Measurements from ENCODE around the gene SOHLH2.

SOHLH2 gene

DNA sequence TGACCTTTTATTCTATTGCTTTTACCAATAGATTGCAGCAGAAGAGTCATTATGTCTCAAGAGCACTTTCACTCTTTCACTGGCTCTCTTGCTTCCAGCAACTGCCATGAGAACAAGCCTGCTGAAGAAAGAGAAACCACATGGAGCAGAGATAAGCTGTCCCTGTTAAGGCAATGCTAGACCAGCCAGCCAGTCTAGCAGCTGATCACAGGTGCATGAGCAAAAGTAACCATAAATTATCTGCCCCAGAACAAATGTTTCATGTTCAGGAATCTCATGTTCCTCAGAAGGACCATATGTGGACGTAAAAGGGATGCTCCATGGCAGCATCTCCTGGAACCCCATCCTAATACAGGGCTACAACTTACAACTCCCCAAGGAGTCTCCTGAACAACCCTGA, 62.8 kb downstream of the SOHLH2 start:
- H3K4me3 ChIP-seq (ENCODE audit: low read length) = no peak overlapping the region
- peaks cover 3% of the 10 kb centered on the region; the same call in 1 of the 2 replicates for H3K4me1 ChIP-seq (ENCODE audit: insufficient read depth, low read length)
- no peak overlapping the region for H3K9ac ChIP-seq (ENCODE audit: low read depth, low read length)
- H3K27ac ChIP-seq (ENCODE audit: low read depth, low read length) = no peak overlapping the region
- H3K27me3 ChIP-seq (ENCODE audit: insufficient read depth, low read length) = peaks cover 13% of the 10 kb centered on the region
- 89% methylated on average over 1 of the region's 1 CpG for whole genome bisulfite sequencing
- no peaks in the 10 kb centered on the region for H3K9me3 ChIP-seq (ENCODE audit: insufficient read depth, low read depth, low read length)
- H3K36me3 ChIP-seq (ENCODE audit: insufficient read depth, low read length) = no peaks in the 10 kb centered on the region

DNA sequence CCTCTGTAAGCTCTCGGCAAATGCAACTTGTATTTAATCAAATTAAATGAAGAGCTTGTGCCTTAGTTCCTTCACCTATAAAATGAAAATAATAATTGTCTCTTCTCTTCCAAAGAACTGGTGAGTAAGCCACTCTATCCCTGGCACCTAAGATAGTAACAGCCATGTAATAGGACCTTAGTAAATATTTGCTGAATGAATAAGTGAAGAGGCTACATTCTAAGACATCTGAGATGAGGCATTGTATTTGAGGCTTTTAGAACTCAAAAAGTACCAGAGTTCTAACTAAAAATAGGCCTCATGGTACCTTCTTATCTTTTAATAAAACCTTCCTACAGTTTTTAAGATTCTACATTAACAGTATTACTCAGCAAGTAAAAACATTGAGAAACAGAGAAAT, 65.9 kb downstream of the SOHLH2 start:
- WGBS = 100% methylated on average over 1 of the region's 1 CpG
- H3K27ac ChIP-seq (ENCODE audit: low read depth, low read length) = no peak overlapping the region
- no peaks in the 10 kb centered on the region for H3K27me3 ChIP-seq (ENCODE audit: insufficient read depth, low read length)
- no peak overlapping the region for H3K9ac ChIP-seq (ENCODE audit: low read depth, low read length)
- H3K4me1 ChIP-seq (ENCODE audit: insufficient read depth, low read length) = no peaks in the 10 kb centered on the region
- H3K9me3 ChIP-seq (ENCODE audit: insufficient read depth, low read depth, low read length) = no peaks in the 10 kb centered on the region
- no peaks in the 10 kb centered on the region for H3K36me3 ChIP-seq (ENCODE audit: insufficient read depth, low read length)
- H3K4me3 ChIP-seq (ENCODE audit: low read length) = no peak overlapping the region

DNA sequence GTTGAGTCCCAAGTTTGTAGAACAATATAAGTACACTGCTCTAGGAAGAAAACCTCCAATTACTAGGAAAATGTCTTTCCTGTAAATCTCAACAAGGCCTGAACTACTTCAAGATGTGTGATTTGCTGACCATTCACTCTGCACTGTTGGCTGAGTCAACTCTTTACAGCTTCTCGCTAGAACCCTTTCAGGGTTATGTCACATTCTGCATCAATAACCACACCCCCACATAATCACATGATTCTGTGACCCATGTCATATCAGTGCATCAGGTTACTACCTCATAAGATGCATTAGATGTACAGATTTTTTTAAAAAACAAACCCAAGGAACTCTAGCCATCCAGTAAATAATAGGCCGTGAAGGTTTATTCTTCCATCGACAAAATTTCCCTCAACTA, 67.0 kb downstream of the SOHLH2 start:
- no peaks in the 10 kb centered on the region for H3K36me3 ChIP-seq (ENCODE audit: insufficient read depth, low read length)
- no peaks in the 10 kb centered on the region for H3K27me3 ChIP-seq (ENCODE audit: insufficient read depth, low read length)
- H3K27ac ChIP-seq (ENCODE audit: low read depth, low read length) = no peak overlapping the region
- H3K4me3 ChIP-seq (ENCODE audit: low read length) = no peak overlapping the region
- H3K4me1 ChIP-seq (ENCODE audit: insufficient read depth, low read length) = no peaks in the 10 kb centered on the region; the same call in 1 of the 2 replicates
- H3K9ac ChIP-seq (ENCODE audit: low read depth, low read length) = no peak overlapping the region
- WGBS = 98% methylated on average over 3 of the region's 3 CpGs
- no peaks in the 10 kb centered on the region for H3K9me3 ChIP-seq (ENCODE audit: insufficient read depth, low read depth, low read length)

DNA sequence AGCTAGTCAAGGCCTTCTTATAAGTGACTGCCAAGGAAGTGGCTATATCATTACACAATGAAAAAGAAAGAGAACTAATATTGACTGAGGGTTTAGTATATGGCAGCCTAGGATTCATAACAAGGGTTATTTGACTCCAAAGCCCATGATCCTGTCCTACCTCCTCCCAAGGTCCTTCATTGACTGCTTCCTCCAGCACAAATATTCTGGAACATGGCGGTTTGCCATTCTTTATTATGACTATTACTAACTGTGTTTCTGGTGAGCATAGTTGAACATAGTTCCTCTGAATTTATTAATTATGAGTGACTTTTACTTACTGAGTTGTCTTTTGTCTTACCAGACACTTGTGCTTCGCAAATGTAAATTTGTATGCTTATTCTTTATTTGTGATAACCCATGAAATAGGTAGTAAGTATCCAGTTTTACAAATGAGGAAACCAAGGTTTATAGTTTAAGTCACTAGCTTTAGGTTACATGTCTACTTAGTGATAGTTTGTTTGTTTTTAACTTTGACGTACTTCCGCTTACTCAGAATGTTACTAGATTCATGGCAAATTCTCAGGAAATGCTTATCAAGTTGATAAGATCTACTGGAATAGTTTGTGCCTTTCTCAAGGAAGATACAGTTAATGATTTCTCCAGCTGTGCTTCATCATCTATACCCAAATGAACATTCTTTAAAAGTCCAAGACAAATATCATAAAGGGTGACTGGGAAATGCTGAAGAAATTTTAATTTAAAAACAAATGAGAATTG, 67.7 kb downstream of the SOHLH2 start:
- no peaks in the 10 kb centered on the region; the same call in 1 of the 2 replicates for H3K4me1 ChIP-seq (ENCODE audit: insufficient read depth, low read length)
- no peak overlapping the region for H3K4me3 ChIP-seq (ENCODE audit: low read length)
- no peaks in the 10 kb centered on the region for H3K9me3 ChIP-seq (ENCODE audit: insufficient read depth, low read depth, low read length)
- 96% methylated on average over 4 of the region's 4 CpGs for WGBS
- no peaks in the 10 kb centered on the region for H3K36me3 ChIP-seq (ENCODE audit: insufficient read depth, low read length)
- no peaks in the 10 kb centered on the region for H3K27me3 ChIP-seq (ENCODE audit: insufficient read depth, low read length)
- H3K9ac ChIP-seq (ENCODE audit: low read depth, low read length) = no peak overlapping the region
- H3K27ac ChIP-seq (ENCODE audit: low read depth, low read length) = no peak overlapping the region

DNA sequence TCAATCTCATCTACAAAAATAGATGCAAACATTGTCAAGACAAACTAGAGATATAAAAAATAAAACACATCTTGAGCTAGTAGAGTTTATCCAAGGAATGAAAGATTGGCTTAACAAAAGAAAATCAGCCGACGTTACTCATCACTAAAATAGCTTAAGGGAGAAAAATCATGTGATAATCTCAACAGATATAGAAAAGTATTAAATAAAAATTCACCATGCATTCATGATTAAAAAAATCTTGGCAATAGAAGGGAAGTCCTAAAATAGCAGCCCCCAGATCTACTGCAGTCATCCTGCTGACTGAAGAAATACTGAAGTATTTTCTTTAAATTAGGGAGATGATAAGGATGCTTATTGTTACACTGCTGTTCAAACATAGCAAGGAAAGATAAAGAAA, 70.6 kb downstream of the SOHLH2 start:
- Histone ChIP-seq H3K9me3 (ENCODE audit: insufficient read depth, low read depth, low read length) (no peaks in the 10 kb centered on the region; the same call in 1 of the 2 replicates), H3K9ac (ENCODE audit: low read depth, low read length) (no peak overlapping the region), H3K27me3 (ENCODE audit: insufficient read depth, low read length) (no peaks in the 10 kb centered on the region), H3K4me3 (ENCODE audit: low read length) (no peak overlapping the region), H3K36me3 (ENCODE audit: insufficient read depth, low read length) (no peaks in the 10 kb centered on the region), H3K27ac (ENCODE audit: low read depth, low read length) (no peak overlapping the region), H3K4me1 (ENCODE audit: insufficient read depth, low read length) (no peaks in the 10 kb centered on the region; the same call in 1 of the 2 replicates)
- WGBS = no CpG with 5 or more reads among the region's 2 CpGs

DNA sequence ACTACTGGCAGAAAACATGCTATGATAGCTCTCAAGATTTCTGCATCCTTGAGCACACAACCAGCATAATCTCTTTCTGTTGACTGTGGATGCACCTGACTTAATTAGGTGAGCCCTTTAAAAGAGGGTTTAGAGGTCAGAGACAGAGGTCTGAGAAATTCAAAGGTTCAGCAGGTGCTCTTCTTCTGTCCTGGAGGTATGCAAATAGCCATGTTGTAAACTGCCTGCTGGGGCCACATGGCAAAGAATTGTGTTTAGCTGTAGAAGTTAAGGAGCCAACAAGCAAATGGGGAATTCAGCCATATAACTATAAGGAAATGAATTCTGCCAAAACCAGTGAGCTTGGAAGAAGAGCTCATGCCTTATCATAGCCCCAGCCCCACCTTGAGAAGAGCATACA, 71.6 kb downstream of the SOHLH2 start:
- H3K9me3 ChIP-seq (ENCODE audit: insufficient read depth, low read depth, low read length) = no peaks in the 10 kb centered on the region; the same call in 1 of the 2 replicates
- no peaks in the 10 kb centered on the region; the same call in 1 of the 2 replicates for H3K4me1 ChIP-seq (ENCODE audit: insufficient read depth, low read length)
- H3K36me3 ChIP-seq (ENCODE audit: insufficient read depth, low read length) = no peaks in the 10 kb centered on the region
- no peak overlapping the region for H3K27ac ChIP-seq (ENCODE audit: low read depth, low read length)
- no peak overlapping the region for H3K9ac ChIP-seq (ENCODE audit: low read depth, low read length)
- no peak overlapping the region for H3K4me3 ChIP-seq (ENCODE audit: low read length)
- no peaks in the 10 kb centered on the region for H3K27me3 ChIP-seq (ENCODE audit: insufficient read depth, low read length)

DNA sequence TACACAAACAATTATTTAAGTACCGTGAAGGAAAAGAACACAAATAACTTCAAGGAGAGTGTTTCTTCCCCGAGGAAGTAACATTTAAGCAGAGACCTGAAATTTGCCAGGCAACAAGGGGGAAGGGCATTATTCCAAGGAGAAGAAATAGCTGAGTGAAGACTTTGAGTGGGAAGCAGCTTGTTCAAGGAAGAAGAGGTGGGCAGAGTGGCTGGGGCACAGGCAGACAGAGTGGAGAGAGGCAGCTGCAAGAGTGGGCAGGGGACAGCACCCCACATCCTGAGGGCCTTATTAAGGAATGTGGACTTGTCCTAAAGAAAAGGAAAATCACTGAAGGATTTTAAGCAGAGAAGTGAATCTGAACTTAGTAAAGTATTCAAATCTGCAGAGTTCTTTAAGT, 78.5 kb downstream of the SOHLH2 start:
- Histone ChIP-seq H3K27me3 (ENCODE audit: insufficient read depth, low read length) (peaks cover 23% of the 10 kb centered on the region), H3K4me3 (ENCODE audit: low read length) (no peak overlapping the region), H3K9ac (ENCODE audit: low read depth, low read length) (no peak overlapping the region), H3K9me3 (ENCODE audit: insufficient read depth, low read depth, low read length) (no peaks in the 10 kb centered on the region; the same call in 1 of the 2 replicates), H3K27ac (ENCODE audit: low read depth, low read length) (no peak overlapping the region), H3K36me3 (ENCODE audit: insufficient read depth, low read length) (no peaks in the 10 kb centered on the region), H3K4me1 (ENCODE audit: insufficient read depth, low read length) (no peaks in the 10 kb centered on the region)
- WGBS = 97% methylated on average over 2 of the region's 2 CpGs

DNA sequence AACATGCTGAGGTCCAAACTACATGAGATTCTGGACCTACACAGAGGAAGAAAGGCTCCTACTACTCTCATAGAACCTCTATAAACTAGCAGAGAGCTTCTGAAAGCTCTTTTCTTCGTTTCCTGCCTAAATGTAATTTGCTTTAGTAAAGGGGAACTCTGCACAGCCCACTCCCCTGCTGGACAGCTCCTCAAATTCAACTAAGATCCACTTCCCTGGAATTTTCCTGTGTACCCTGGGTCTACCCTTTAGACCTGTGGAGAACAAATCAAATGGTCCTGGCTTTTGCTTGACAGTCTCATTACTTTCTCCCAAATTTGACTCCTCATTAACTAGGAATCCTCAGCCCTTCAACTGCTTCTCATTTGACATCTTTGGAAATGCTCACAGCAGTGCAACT, 79.7 kb downstream of the SOHLH2 start:
- Histone ChIP-seq H3K27ac (ENCODE audit: low read depth, low read length) (no peak overlapping the region), H3K36me3 (ENCODE audit: insufficient read depth, low read length) (no peaks in the 10 kb centered on the region), H3K27me3 (ENCODE audit: insufficient read depth, low read length) (peaks cover 34% of the 10 kb centered on the region), H3K4me3 (ENCODE audit: low read length) (no peak overlapping the region), H3K9me3 (ENCODE audit: insufficient read depth, low read depth, low read length) (no peaks in the 10 kb centered on the region), H3K4me1 (ENCODE audit: insufficient read depth, low read length) (no peaks in the 10 kb centered on the region), H3K9ac (ENCODE audit: low read depth, low read length) (no peak overlapping the region)
- 82% methylated on average over 1 of the region's 1 CpG for WGBS

DNA sequence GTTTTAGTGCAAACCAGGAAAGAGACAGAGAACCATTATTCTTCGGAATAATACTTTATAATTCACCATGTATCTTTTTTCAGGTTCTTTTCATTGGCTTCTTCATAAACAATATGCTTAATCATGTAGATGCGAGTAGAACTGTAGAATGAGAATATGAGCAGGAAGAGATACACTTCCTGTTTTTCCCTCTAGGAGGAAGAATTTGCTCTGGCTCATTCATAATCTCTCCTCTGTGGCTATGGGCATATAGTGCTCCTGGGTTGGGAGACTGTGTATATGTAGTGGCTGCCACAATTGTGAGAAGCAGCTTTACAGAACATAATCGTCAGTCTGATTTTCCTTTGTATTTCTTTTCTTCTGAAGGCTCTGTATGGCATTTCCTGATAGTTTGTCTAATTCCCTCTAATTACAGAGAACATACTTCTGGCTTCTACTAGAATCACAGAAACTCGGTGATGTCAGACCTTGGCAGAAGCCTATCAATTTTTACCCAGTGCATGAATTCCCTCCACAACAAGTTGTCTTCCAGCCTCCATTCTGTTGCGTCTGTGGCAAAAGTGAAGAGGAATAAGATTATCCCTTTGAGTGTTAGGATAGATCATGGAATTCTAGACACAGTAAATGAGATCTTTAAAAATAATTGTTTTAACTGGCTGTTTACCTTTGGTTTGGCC, 80.3 kb downstream of the SOHLH2 start:
- Histone ChIP-seq H3K36me3 (ENCODE audit: insufficient read depth, low read length) (no peaks in the 10 kb centered on the region), H3K4me1 (ENCODE audit: insufficient read depth, low read length) (no peaks in the 10 kb centered on the region), H3K27me3 (ENCODE audit: insufficient read depth, low read length) (peaks cover 40% of the 10 kb centered on the region), H3K27ac (ENCODE audit: low read depth, low read length) (no peak overlapping the region), H3K9me3 (ENCODE audit: insufficient read depth, low read depth, low read length) (no peaks in the 10 kb centered on the region), H3K9ac (ENCODE audit: low read depth, low read length) (no peak overlapping the region), H3K4me3 (ENCODE audit: low read length) (no peak overlapping the region)
- 87% methylated on average over 4 of the region's 5 CpGs for WGBS

DNA sequence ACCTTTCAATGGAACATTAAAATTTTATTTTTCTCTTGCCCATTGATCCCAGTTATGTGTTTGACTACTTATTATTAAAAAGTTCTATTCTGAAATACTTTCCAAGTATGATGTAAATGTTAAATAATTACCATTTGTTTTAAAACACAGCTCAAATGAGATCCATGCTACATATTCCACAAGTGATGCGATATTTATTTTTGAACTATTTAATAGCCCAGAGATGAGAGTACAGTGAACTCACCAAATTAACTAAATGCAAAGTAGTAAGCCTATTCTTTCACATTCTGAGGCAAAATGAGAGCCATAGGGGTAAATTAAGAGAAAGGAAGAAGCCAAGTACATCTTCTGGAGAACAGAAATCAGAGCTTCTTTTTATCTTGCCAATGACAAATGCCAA, 82.0 kb downstream of the SOHLH2 start:
- Histone ChIP-seq H3K4me3 (ENCODE audit: low read length) (no peak overlapping the region), H3K4me1 (ENCODE audit: insufficient read depth, low read length) (no peaks in the 10 kb centered on the region), H3K27ac (ENCODE audit: low read depth, low read length) (no peak overlapping the region), H3K27me3 (ENCODE audit: insufficient read depth, low read length) (peaks cover 56% of the 10 kb centered on the region), H3K36me3 (ENCODE audit: insufficient read depth, low read length) (no peaks in the 10 kb centered on the region), H3K9ac (ENCODE audit: low read depth, low read length) (no peak overlapping the region), H3K9me3 (ENCODE audit: insufficient read depth, low read depth, low read length) (no peaks in the 10 kb centered on the region)
- WGBS = 100% methylated on average over 1 of the region's 1 CpG

DNA sequence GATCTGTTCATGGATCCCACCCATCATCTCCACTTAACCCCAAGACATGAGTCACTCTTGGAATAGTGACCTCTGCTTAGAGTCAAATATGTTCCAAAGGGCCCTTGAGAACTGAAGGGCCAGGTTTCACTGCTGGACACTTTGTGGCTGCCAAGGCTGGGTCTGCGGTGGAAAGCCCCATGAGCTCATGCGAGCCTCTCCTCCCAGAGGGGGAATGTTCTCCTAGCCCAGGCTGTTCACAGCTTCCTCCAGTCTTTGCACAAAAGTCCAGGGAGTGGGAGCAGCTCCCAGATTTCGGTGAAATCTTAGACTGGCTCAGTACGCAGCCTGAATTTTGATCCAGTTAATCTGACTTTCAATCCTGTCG, 82.4 kb downstream of the SOHLH2 start:
- Histone ChIP-seq H3K4me3 (ENCODE audit: low read length) (peak overlapping the region; percentile 56; the same call in 1 of the 2 replicates), H3K4me1 (ENCODE audit: insufficient read depth, low read length) (no peaks in the 10 kb centered on the region), H3K27me3 (ENCODE audit: insufficient read depth, low read length) (peaks cover 59% of the 10 kb centered on the region), H3K9me3 (ENCODE audit: insufficient read depth, low read depth, low read length) (no peaks in the 10 kb centered on the region), H3K27ac (ENCODE audit: low read depth, low read length) (no peak overlapping the region), H3K9ac (ENCODE audit: low read depth, low read length) (no peak overlapping the region), H3K36me3 (ENCODE audit: insufficient read depth, low read length) (no peaks in the 10 kb centered on the region)
- 86% methylated on average over 5 of the region's 5 CpGs for WGBS

Measured in HUES64 (cell line).